HG03103 (cell line): Measurements from ENCODE around the gene RIC3.

Experiments used
- ATAC-seq: cut with Tn5 transposase; IDR thresholded peaks from one replicate; pipeline ENCODE4 v1.9.1; 2021; ENCODE audit warnings: low read depth; ENCODE audit not compliant: unreplicated experiment

Gene RIC3

DNA sequence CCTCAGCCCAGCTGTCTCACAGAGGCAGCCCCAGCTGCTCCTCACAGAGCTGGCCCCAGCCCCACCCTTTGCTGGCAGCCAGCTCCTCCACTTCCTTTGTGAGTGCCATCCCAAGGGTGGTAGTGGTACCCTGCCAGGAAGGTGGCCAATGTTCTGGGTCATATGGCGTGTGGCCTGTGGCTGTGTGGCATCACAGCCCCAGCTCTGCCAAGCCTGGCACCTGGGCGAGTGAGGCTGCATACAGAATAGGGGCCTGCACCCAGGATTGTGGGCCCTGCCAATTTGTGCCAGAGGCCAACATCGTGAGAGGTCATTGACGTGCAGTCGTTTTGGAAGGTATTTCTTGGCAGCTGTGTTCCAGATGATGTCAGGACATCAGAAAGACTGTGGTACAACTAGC lies 77.1 kb downstream of the RIC3 start:
- no peak for ATAC-seq

DNA sequence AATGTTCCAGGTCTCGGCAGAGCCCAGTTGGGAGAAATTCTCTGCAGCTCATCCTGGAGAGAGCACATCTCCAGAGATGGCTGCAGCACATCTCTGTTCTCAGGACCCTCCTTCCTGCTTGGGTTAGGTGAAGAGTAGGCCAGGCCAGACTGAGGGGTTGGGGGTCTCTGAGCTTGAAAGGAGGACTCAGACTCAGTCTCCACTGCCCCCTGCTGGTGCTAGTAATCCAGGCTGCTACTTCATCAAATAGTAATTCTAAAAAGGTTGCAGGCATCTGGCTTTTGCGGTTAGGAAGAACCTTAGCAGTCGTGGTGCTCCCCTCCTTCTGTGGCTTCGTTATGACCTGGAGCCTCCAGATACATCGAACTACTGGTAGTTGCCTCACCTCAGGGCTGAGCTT lies 78.1 kb downstream of the RIC3 start:
- ATAC-seq, result no peak

DNA sequence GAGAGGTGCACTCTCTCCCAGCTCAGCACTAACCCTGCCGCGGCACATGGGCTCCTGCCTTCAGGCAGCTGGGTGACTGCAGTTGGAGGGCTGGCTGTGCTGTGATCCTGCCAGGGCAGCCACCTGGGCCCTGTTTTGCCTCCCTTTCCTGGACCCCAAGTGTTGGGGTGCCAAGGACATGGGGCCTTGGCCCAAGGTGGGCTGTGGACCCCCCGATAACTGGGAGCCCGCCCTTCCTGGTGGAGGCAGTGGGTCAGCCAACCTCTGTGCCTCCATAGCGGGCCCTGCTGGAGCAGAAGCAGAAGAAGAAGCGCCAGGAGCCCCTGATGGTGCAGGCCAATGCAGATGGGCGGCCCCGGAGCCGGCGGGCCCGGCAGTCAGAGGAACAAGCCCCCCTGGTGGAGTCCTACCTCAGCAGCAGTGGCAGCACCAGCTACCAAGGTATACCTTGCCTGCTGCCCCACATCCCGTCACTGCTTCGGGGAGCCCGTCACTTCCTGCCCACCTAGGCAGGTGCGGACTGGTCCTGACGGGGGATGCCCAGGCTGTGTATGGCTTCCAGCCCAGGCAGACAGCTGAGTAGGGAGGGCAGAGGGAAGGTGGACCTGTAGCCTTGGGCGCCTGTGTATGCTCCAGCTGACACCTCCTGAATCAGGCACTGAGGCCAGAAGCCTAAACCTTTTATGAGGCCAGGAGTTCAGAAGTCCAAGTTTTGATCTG lies 78.9 kb downstream of the RIC3 start:
- no peak for ATAC-seq

DNA sequence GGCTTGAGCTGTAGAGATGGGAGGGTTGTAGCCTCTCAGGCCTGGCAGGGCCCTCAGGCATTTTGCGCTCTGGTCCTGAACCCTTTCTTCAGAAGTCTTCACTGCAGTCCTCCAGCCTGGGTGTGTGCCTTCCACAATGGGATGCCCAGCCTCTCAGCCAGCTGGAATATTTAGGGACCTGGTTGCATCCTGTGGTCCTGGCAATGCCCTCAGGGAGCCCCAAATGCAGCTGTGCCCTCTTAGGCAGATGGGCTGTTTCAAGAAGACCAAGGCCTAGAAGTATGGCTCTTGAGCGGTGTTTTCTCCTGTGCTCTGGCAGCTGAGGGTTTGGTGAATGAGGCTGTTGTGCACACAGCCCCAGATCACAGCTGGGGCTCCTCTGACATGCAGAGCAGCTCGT lies 81.1 kb downstream of the RIC3 start:
- no peak for ATAC-seq

DNA sequence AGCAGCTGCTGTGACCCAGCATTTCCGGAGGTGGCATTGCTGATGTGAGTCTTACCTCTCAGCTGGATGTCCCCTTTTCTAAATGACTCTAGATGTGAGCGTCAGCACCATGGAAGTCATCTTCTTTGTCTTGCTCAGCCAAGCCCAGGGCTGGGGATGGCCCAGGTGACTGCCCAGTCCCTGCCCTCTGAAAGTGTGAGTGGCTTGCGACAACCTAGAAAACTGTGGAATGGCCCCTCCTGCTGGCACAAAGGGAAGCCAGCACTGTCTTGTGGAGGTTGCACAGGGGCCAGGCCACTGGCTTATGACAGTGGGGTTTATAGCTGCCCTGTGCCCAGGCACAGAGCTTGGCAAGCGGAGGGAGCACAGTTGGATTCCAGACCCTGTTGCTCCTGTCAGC lies 81.6 kb downstream of the RIC3 start:
- ATAC-seq, result no peak

DNA sequence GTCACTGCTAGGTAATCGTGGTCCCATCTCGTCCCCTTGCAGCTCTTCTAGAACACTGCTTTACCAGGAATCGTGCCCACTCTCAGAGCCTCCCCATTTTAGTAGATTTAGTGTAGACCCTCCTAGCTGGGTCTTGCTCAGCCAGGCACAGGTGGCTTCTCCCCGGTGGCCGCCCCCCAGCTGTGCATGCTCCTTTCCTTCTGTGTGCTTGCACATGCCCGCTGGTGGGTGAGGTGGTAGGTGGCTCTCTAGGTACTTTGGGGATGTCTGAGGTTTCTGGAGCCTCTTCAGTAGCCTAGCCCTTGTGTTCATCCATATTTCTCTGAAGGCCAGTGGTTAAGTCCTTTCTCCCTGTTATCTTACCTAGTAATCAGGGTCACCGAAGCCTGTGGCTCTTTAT lies 82.3 kb downstream of the RIC3 start:
- ATAC-seq, result no peak

DNA sequence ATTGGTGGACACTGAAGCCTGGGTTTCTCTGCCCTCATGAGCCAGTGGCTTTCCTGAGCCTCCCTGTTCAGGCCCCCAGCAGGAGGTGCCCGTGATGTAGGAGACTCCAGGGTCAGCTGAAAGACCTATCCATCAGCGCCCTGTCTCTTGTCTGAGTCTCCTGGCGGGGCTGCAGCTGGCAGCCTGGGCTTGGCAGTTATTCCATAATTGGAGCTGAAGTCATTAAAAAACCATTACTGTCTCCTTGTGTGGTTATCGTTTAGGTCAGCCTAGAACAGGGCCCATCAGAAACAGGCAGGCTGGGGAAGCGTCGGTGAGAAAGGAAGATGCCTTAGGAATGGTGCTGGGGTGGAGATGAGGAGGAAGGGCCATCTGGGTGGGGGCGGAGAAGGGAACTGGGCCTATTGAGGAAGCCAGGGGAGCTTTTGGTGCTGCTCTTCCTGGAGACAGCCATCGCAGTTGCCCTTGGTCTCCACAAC lies 82.8 kb downstream of the RIC3 start:
- no peak for ATAC-seq

DNA sequence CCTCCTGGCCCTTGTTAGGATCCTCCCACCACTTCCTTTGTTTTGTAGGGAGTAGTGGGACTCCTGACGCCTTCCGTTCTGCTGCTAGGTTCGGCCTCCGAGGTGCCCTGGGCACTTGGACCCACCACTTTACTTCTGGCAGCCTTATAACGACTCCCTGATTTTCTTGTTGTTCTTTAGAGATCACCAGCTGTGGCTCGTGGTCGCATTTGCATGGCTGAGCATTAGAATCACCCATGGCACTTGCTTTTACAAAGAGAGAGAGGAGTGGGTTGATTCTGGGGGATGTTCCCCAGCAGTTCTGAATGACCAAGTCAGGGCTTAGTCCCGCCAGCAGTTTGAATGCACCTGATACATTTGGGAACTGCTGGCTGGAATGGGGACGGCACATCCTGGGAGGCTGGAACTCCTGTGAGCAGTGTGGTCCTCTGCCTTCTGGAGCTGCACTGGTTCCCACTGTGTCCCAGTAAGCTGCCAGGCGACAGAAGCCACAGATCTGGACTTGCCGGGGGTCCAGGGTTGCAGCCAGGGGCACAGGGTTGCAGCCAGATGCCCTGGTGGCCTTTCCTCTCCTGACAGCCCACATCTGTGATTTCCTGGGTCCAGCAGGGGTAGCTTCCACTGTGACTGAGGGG lies 83.7 kb downstream of the RIC3 start:
- ATAC-seq, result no peak

DNA sequence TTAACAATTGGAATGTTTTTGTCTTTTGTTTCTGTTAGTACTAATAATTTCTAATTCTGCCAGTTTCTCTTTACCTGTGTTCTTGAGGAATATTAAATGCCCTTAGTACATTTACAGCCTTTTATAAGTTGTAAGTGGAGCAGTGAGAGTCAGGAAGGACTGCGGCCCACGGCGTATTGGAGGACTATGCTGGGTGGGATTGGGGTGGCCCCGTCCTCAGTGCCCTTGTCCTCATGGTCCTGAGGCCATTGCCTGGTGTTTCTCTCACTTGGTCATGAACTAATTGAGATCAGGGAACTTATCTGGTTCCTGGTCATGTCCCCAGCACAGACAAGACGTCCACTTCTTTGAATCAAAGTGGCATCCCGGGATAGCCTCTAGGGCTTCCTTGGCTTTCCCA lies 84.5 kb downstream of the RIC3 start:
- ATAC-seq, result no peak

DNA sequence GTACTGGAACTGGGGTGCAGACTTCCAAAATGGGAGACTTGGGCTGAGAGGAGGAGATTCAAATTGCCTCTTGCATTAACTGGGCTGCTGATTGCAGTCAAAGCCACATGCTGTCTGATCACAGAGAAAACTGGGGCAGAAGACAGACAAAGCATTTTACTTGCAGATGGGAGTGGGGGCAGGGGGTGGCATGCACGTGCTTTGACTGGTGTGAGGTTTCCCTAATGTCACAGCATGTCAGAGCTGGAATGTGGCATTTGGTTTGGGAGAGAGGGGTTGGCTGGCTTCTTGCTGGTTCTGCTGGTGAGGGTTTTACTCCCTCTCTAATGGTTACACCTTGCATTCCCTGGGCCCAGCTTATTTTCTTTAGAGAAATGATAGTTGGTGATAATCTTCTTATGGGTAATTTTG lies 84.9 kb downstream of the RIC3 start:
- ATAC-seq, result no peak

DNA sequence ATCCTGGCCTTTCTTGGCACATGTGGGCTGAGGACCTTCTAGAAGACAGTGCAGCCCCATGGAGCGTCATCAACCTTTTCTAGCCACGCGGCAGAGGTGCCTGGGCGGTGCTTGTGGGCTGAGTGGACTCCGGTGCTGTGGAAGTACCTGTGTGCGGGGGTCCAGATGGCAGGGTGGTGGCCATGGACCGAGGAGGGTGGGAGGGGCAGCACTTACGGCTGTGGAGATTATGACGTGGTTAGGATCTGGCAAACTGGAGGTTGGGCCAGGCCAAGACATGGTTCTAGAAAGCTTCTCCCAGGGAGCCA lies 85.8 kb downstream of the RIC3 start:
- no peak for ATAC-seq

DNA sequence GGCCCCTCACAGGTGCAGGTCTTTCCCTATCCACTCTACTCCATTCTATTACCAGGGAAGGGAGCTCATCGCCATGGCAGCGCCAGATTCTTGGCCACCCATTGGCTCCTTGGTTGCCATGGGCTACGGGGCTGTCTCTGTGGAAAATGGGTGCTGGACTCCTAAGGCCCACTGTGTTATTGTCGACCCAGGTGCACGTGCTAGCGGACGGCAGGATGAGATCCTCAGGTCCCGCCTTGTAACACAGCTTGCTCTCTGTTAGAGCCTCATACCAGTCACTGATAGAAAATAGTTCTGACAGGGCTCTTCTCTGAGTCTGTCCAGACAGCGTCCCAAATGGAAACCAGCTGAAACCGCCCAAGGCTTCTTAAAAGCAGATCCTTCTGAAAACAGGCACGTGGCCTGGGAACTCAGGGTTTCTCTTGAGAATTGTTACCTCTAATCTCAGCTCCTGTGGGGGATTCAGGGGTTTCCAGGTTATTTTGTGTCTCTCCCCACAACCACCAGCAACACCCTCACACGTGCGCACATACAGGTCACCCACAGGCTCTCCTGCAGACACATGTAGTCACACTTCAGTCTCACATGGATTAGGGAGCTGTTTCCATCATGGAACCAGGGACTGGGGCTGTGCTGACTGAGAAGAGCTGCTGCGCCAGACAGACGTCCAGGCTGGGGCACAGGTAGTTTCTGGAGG lies 86.3 kb downstream of the RIC3 start:
- ATAC-seq, result no peak

DNA sequence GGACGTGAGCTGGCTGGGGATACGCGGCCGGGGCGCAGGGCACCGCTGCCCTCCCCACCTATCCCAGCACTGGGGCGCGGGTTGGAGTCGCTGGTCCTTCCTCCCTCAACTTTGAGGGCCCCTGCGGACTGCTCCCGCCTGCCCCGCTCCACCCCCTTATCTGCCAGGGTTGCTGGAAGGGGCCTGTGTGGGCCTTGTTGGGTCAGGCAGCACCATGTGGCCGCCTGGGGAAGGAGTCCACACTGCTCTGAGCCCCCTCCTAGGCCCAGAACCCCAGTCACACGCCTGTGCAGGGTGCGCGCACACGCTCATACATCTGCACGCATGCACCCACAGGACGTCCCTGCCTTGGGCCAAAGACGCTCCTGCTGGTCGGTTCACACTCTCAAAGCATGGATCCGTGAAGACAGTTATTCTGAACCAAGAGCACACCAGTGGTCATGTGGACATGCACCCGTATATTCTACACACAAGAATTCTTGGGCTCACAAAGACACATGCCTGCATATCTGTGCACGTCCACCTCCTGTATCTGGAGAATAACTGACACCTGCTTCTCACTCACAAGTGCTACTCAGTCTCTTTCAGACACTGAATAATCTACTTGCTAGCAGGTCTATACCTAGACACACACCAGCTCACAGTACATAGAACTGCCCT lies 87.1 kb downstream of the RIC3 start:
- no peak for ATAC-seq

DNA sequence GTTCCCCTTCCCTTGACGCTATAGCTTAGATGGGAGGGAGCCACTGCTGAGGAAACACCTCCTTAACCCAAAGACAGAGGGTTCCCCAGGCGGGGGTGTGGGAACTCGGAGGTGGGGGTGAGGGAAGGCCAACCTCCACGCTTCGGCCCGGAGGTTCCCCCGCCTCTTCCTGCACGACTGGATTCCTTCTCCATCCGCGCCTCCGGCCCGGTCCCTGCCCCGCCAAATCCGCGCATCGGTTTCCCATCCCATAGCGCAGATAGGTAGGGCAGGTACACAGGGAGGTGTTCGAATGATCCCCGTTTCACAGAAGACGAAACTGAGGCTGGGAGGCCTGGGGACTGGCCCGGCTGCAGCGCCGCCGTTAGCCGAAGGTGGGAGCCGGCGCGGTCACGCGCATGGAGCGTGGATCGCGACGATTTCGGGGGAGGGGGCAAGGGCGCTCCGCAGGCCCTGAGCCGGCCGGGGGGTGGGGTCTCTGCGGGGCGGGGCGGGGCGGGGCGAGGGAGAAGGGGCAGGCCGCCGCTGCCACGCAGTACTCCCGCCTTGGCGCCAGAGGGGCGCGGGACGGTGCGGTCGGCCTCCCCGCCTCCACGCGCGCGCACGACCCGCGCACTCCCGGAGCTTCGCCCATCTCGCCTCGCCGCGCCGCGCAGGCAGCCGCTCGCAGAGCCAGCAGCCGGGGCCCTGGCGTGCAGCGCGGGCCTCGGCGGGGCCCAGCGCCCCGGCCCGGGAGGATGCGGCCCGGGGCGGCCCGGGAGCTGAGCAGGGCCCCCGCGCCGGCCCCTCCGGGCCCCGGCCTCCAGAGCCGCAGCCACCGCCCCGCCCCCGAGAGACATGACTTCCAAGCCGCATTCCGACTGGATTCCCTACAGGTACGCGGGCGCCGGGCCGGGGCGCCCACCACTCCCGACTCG lies 87.9 kb downstream of the RIC3 start, which contains the start of gene TUB:
Gene TUB (plus strand): TSS at position 538 of the 917 bp plus-strand sequence. CDS start 300 bp downstream, at position 838.
- no peak for ATAC-seq

DNA sequence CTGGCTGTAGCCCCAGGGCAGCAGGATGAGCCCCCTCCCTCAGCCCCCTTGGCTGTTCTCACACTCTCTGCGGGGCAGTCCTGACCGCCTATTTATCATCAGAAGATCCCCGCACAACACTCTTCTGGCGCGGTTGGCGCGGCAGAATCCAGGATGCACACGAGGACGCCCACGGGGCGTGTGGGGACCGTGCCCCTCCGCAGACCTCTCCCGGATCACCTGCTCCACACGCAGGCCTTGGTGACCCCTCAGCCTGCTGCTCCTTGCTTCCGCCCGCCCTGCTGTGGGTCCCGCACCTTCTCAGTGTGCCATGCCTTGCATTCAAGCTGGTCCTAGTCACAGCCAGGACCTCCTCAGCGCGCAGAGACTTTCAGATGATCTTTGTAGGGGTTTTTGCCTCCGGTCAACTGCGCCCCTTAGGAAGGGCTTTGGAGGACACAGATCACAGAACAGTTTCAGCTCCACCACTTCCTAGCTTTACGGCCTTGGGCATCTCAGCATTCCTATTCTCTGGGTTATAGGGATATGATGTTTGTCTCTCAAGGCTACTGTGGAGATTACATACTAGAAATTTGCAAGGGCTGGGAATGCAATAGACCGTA lies 88.7 kb downstream of the RIC3 start:
- no peak for ATAC-seq

DNA sequence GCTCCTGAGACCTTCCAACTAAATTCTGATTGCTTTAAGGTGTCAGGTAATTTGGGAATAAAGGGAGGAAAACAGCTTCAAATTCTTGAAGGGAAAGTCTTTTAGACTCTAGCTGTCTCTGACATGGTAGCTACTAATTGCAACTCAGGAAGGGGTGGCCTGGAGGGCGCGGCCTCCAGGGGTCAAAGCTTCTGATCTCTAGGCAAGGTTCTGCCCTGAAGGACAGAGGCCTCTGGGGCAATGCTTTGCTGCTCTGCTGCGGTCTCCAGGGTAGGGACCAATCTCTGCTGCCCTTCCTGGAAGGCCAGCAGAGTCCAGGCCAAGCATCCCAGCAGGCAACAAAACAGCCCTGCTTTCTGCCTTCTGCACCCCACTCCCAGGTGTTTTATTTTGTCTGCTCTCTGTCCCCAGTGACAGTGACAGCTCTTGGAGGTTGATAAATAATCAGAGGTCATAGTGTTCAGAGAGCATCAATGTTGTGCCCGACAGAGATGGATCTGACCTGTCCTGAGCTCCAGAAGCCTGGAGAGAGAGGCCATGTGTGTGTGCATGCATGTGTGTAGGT lies 89.6 kb downstream of the RIC3 start:
- no peak for ATAC-seq

DNA sequence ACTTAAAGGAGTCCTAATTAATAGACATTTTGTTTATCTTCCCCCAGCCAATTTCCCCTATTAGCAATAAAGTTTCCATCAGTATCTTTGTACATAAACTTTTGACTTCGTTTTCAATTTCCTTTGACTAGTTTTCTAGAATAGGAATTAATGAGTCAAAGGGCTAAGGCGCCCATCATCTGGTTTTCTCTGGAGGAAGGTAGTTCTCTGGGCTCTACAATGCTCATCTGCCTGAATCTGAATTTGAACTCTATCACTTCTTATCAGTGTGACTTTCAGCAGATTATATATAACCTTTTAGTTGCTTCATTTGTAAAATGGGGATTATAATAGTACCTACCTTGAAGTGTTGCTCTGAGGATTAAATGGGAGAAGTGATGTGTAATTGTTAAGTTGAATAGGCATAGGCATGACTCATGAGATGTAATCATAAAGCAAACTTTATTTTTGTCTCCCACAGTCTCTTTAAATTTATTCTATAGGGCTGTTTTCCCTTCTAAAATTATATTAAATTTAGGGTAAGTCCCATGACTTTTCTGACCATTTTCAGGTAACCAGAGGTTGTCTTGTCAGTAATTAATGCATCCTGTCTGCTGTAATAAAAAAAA lies 93.6 kb downstream of the RIC3 start:
- ATAC-seq, result no peak

DNA sequence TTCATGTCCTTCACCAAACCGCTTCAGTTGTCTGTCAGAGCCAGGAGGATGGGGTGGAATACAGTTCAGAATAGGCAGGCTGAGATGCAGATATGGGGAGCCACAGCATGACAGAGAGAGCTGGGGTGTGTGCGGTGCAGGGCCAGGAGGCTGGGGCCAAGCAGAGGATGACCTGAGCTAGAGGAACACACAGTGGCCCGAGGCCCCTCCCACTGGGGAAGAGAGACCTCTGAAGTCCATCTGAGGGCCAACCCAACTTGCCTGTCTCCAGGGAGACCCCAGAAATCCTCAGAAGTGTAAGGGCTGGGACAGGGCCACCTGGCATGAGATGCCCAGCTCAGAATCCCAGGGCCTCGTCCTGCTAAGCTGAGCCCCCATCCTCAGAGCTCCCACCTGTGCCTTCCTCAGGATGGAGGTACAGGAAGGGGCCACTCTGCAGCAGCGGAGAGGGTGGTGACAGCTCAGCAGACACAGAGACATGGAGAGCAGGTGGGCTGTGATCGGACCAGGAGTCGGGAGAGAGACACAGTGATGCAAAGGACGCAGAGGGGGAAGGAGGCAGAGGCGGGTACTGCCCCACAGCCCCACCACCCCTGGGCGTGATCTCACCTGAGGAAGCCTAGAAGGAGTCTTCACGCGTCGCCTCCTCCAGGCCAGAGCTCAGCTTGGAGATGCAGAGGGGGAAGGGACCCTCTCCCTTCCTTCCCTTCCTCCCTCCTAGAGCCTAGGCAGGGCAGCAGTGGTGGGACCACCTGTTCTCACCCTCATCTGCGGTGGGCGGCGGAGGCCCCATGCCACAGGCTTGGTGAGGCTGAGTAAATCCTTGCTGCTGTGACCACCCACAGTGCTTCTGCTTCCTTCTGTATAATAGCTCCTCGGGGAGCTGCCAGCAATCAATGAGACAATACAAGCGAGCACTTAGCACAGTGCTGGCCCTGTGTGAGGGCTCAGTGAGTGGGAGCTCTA lies 96.9 kb downstream of the RIC3 start:
- ATAC-seq, result no peak
